Activated gamma-delta T cell treated with anti-CD3 and anti-CD28 coated beads, Interleukin-2, amount 50 U/mL, for 16 hours (primary cell): ENCODE results near the gene SRA1.

Experiments used
- DNase-seq: peaks from one replicate; pipeline ENCODE4 v3.0.0-alpha.2; 2020; ENCODE audit warnings: low read depth

The SRA1 gene

DNA sequence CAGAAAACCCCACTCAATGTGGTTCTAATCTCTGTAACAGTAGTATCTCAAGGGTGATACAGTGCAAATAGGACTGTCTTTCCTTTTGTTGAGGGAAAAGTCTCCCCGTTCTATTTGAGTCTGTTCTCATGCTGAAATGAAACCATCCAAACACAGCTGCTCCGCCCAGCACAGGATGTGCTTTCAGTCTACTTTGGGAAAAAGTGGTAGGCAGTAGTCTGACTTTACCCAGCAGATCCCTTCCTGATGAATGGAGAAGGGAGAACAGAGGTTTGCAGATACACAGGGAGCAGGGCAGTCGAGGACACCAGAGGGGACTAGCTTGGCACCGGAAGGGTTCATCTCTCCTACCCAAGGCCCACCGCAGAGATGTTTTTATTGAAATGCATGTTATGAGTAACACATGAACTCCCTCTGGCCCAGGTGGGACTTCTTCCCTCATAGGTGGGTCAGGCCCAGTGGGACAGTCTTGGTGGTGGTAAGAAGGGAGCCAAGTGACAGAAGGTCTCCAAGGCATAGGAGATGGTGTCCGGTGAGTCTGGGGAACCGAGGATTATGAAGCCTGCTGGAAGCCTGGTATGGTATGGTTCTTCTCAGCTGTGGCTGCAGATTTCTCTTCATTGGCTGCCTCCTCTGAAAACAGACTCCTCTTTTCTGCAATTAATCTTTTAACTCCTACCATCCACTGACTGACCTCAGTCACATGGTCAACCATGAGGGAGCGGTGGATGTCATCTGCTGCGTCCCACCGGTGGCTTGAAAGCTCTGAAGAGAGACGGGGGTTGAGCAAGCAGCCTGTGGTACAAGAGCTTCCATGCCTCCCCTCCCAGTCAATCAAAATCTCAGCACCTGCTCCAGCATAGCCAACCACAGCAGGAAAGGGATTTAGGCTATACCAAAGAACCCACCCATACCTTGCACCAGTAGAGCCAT lies 6.9 kb downstream of the SRA1 start:
- no peak for DNase-seq

DNA sequence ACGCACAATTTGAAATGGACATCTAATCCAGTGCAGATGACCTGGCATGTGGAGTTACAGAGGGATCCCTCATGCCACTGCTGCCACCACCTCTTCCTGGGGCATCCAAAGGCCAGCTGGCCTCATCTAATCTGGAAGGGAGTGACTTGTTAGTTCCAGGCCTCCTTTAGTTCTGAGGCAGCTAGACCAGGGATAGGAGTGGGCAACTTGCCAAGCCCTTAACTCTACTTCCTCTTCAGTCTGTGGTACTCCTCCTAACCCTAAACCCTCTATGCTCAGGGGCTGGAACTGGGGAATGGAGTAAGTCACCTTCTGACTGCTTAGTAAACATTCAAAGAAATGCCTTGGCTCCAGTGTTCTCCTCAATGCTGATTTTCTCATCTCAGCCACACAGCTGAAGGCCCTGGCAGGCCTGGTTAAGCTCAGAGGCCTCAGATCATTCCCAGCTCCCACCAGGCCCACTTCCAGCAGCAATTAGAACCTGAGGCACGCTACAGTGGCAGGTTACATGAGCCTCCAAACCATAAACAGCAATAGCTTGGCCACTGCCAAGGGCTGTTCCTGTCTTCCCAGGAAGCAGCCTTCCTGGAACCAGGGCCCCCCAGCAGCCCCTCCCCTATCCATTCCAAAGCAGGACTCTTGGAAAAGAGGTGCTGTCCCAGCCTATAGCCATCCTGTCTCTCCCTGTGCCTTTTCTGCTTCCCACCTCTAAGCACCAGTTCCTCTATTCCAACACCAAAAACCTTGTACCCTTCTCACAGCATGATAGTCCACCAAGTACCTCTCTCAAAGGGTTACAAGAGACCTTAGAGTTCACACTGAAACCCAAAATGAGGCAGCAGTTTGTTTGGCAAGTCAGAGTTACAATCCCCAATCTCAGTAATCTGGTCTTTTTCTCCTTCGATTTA lies 7.8 kb downstream of the SRA1 start:
- no peak for DNase-seq

DNA sequence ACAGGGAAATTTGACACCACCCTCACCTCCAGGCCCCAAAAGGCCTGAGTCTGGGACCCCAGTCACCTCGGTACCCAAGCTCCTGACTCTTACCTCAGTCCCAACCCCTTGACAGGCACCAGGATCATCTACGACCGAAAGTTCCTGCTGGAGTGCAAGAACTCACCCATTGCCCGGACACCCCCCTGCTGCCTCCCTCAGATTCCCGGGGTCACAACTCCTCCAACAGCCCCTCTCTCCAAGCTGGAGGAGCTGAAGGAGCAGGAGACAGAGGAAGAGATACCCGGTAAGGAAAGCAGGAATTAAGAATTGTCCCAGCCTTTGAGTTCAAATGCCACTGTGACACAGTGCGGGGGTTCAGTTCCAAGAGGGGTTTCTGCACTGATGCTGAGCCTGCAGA lies 8.5 kb downstream of the SRA1 start:
- DNase-seq = no peak

DNA sequence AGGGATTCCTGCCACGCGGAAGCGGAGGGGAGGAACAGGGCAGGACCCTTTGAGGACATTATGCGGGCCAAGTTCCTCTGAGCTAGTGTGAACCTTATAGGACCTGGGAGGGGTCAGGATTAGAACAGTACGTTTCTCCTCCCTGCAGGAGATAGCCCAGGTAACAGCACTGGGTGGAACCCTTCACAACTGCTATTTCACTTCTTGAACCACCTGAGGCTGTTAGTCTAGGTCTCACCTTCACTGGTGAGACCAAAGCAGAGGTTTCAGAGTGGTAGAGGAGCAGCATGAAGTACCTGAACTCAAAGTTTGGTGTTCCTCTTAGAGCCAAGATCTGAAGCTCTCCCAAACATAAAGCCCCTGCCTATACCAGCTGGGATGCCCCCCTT lies 9.0 kb downstream of the SRA1 start:
- no peak for DNase-seq

DNA sequence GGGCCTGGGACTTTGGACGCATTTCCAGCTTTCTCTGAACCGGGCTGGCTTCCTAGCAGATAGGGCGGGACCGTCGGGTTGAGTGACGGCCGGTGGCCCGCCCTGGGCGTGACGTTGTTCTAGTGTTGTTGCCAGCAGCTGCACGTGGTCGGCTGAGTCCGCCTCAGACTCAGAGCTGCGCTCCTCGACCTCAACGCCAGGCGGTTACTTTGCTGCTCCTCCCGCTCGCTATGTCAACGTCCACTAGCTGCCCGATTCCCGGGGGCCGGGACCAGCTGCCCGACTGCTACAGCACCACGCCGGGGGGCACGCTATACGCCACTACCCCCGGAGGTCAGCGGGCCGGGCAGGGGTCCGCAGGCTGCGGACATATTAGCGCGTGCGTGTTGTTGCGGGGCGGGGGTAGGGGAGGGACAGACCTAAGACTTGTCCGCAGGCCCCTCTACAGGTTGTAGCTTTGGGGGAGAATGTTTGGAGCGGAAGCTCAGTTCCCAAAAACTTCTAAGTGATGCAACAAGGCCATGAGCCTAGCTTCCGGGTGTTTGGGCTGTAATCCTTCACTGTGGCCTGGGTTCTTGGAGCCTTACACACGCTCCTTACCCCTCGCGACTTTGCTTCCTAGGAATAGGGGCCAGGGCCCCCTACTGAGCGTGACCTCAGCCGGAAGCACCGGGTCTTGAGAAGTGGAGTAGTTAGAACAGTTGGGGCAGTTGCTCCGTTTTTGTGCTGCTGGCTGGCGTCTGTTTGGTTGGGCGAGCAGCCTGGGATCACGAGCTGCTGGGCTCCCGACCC lies 9.6 kb downstream of the SRA1 start, which contains the start of gene EIF4EBP3:
TSS of gene EIF4EBP3 (plus strand) at position 155 of the 792 bp plus-strand sequence. CDS start at position 231, 76 bp downstream.
- peak; percentile 77 for DNase-seq

DNA sequence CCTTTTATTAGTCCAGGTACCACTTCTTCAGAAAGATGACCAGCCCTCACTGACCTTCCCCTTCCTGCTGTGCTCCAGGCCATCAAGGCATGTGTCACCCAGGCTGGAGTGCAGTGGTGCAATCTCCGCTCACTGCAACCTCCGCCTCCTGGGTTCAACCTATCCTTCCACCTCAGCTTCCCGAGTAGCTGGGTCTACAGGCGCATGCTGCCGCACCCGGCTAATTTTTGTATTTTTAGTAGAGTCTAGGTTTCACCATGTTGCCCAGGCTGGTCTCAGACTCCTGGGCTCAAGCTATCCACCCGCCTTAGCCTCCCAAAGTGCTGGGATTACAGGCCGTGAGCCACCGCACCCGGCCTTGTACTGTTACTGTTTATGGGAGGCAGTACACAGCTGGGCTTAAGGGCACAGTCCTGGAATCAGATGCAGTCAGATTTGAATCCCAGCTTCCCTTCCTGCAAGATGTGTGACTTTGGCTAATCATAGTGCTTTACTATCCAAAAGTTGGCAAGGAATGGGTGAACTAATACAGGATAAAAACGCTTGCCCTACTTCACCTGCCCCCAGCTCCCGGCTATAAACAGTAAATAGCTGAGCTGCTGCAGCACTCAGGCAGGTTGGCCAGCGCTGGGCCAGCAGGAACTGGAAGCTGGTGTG lies 10.3 kb downstream of the SRA1 start:
- no peak for DNase-seq

DNA sequence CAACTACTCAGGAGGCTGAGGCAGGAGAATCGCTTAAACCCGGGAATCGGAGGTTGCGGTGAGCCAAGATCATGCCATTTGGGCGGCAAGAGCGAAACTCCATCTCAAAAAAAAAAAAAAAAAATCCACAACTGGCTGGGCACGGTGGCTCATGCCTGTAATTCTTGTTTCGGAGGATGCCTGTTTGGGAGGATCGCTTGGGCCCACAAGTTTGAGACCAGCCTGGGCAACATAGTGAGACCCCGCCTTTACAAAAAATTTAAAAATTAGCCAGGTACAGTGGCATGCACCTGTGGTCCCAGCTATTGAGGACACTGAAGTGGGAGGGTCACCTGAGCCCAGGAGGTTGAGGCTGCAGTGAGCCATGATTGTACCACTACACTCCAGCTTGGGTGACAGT lies 11.7 kb downstream of the SRA1 start:
- no peak for DNase-seq

DNA sequence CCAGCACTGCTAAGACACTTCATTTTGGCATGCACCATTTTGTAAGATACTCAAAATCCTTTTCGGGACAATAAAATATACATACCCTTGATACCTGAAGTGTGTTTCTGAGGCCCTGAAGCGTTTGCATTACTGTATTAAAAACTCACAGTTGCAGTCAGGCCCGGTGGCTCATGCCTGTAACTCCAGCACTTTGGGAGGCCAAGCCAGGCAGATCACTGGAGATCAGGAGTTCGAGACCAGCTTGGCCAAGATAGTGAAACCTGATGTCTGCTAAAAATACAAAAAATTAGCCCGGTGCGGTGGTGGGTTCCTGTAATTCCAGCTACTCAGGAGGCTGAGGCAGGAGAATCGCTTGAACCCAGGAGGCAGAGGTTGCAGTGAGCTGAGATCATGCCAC lies 12.3 kb downstream of the SRA1 start:
- DNase-seq = no peak

DNA sequence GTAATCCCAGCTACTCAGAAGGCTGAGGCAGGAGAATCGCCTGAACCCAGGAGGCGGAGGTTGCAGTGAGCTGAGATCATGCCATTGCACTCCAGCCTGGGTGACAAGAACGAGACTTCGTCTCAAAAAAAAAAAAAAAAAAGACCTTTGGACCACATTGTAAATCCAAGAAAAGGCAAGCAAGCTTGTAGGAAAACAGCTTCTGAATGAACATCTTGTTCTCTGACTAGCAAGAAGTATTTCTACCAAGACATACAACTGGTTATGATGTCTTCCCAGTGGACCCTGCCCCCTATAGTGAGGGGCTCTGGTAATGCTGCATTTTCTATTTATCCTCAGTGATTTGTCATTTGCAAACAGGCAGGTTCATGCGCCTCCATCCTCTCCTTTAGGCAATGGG lies 14.3 kb downstream of the SRA1 start:
- DNase-seq = no peak

DNA sequence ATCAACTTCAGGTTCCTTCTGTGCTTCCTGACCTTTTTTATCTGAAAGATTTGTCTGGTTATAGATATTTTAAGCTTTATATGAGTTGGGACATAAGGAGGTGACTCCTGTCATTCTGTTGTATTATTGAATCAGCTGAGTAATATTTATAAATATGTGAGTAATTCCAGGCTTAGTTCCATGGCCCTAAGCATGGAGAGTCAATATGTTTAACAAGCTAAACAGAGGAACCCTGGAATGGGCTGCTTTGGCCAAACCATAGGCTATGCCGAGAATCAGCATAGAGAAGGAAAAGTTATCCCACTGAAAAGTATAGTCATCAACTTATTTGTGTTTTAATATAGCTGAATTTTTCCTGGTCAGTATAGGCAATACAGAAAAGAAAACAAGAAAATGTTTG lies 17.0 kb downstream of the SRA1 start:
- no peak for DNase-seq

DNA sequence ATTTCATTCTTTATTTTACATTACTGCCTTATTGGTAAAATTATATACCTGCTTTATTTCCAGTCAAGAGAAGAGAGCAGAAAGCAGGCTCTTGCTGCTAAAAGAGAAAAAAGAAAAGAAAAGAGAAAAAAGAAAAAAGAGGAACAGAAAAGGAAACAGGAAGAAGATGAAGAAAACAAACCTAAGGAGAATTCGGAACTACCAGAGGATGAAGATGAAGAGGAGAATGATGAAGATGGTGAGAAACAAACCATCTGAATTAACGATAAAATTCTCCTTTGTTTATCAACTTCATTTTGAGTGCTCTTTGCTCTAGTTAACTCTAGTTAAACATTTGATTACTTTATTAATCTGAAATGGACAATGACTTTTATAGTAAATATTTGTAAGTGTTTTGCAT lies 33.3 kb downstream of the SRA1 start:
- DNase-seq = no peak

DNA sequence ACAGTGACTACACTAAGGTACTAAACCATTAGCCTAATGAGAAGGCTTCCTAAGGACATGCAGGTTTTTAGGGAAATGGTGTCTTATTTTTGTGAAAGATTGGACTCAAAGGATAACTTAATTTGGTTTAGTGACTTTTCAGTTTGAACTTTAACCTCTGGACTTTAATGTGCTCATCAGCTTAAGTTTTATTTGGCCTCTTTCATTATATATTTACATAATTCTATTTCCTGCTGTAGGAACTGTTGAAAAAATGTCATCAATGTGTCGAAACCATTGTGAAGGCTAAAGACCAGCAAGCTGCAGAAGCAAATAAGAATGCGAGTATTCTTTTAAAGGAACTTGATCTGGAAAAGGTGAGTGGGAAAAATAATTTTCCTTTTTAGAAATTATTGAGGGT lies 44.1 kb downstream of the SRA1 start:
- DNase-seq = no peak

DNA sequence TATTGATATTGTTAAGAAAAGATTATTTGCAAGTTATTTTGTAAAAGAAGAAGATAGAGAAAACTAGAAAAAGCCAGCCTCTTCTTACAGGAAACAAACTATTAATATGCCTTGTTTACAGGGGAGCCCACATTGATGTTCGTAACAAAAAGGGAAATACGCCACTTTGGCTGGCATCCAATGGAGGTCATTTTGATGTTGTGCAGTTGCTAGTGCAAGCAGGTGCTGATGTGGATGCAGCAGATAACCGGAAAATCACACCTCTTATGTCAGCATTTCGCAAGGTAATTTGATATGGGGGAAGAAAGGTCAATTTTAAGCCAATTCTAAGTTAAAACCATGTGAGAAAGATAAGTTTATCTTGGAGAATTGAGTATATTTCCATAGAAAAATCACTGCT lies 47.4 kb downstream of the SRA1 start:
- DNase-seq = no peak

DNA sequence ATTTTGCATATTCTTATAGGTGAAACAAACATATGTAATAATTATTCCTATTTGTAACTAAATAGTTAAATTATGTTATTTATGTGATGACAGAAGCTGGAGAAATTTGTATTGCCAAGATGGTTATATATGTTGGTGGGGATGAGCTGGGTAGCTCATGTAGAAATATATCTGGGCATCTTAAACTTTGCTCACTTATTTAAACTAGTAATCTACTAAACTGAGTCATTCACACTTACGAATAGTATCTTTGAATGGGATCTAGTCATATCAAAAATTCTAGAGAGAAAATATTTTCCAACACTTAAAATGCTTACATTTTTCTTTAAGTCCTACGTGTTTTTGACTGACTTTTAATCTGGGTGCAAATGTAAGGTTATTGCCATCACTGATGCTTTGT lies 54.4 kb downstream of the SRA1 start:
- no peak for DNase-seq
